ENCODE measurements around the gene STPG3. TPM values are rescaled to one million over a fixed set of nuclear protein-coding genes. Genes with fewer than 3 reads are reported as not detected.

Gene STPG3
- total and polyA plus RNA-seq, 9 of the 15 experiments (the other 6 are each of a cell fraction or from before 2014, with no cell fraction given), result not detected

- TF ChIP-seq, protein P1, sequence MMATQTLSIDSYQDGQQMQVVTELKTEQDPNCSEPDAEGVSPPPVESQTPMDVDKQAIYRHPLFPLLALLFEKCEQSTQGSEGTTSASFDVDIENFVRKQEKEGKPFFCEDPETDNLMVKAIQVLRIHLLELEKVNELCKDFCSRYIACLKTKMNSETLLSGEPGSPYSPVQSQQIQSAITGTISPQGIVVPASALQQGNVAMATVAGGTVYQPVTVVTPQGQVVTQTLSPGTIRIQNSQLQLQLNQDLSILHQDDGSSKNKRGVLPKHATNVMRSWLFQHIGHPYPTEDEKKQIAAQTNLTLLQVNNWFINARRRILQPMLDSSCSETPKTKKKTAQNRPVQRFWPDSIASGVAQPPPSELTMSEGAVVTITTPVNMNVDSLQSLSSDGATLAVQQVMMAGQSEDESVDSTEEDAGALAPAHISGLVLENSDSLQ (IDR thresholded peaks at IDR 0.05), result no peak
- TF ChIP-seq MXI1 (IDR thresholded peaks at IDR 0.05; ENCODE audit: low read depth, low read length) (no peak), KAT2B (IDR thresholded peaks at IDR 0.05; ENCODE audit: low read depth, low read length) (no peak), KDM2B (CRISPR knock-in tag; IDR thresholded peaks at IDR 0.05) (no peak), RBM15 (IDR thresholded peaks at IDR 0.05; ENCODE audit: insufficient read depth, low read length) (no peak), ZFPM2 (CRISPR knock-in tag; IDR thresholded peaks at IDR 0.05) (no peak), ZNF436 (CRISPR knock-in tag; IDR thresholded peaks at IDR 0.05) (no peak), CBFA2T2 (conservative IDR thresholded peaks at IDR 0.05) (no peak), POLR2AphosphoS2 (IDR thresholded peaks at IDR 0.05; ENCODE audit: low read length) (no peak), RBM17 (IDR thresholded peaks at IDR 0.05; ENCODE audit: borderline replicate concordance, low read depth, low read length) (no peak), CREM (IDR thresholded peaks at IDR 0.05; ENCODE audit: low read depth) (no peak), ZNF121 (CRISPR knock-in tag; conservative IDR thresholded peaks at IDR 0.05) (no peak), HDAC6 (IDR thresholded peaks at IDR 0.05; ENCODE audit: low read depth, low read length) (no peak), UBTF (IDR thresholded peaks at IDR 0.05; ENCODE audit: borderline replicate concordance in 1 of 2, low read depth in 2 of 2, low read length in 2 of 2) (peak in 1 of 2 experiments; percentile 60; a peak in 1 of 4 replicates), RAD51 (IDR thresholded peaks at IDR 0.05; ENCODE audit: borderline replicate concordance, low read depth) (no peak), NFYB (IDR thresholded peaks at IDR 0.05; ENCODE audit: extremely low read depth, insufficient read length) (no peak), SRF (CRISPR knock-in tag; IDR thresholded peaks at IDR 0.05) (no peak), SRSF1 (IDR thresholded peaks at IDR 0.05; ENCODE audit: low read depth, low read length) (no peak)
- TF ChIP-seq, protein P2, sequence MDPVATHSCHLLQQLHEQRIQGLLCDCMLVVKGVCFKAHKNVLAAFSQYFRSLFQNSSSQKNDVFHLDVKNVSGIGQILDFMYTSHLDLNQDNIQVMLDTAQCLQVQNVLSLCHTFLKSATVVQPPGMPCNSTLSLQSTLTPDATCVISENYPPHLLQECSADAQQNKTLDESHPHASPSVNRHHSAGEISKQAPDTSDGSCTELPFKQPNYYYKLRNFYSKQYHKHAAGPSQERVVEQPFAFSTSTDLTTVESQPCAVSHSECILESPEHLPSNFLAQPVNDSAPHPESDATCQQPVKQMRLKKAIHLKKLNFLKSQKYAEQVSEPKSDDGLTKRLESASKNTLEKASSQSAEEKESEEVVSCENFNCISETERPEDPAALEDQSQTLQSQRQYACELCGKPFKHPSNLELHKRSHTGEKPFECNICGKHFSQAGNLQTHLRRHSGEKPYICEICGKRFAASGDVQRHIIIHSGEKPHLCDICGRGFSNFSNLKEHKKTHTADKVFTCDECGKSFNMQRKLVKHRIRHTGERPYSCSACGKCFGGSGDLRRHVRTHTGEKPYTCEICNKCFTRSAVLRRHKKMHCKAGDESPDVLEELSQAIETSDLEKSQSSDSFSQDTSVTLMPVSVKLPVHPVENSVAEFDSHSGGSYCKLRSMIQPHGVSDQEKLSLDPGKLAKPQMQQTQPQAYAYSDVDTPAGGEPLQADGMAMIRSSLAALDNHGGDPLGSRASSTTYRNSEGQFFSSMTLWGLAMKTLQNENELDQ (CRISPR knock-in tag; IDR thresholded peaks at IDR 0.05; ENCODE audit: borderline replicate concordance), result no peak
Observed at GRCh38 chr9:137217276-137218211, 33.5 kb upstream of the STPG3 start (continued).
